NAMALWA (cell line): ENCODE data around the gene ZNF821.
"Not testable (repeated sequence)": the region's sequence is repeated elsewhere in the genome, so short reads cannot be mapped to it uniquely, and the experiment has no call there.

Experiments used
- DNase-seq: peaks from one replicate; pipeline ENCODE4 v3.0.0-alpha.2; 2015; ENCODE audit warnings: low spot score

ZNF821 gene

DNA sequence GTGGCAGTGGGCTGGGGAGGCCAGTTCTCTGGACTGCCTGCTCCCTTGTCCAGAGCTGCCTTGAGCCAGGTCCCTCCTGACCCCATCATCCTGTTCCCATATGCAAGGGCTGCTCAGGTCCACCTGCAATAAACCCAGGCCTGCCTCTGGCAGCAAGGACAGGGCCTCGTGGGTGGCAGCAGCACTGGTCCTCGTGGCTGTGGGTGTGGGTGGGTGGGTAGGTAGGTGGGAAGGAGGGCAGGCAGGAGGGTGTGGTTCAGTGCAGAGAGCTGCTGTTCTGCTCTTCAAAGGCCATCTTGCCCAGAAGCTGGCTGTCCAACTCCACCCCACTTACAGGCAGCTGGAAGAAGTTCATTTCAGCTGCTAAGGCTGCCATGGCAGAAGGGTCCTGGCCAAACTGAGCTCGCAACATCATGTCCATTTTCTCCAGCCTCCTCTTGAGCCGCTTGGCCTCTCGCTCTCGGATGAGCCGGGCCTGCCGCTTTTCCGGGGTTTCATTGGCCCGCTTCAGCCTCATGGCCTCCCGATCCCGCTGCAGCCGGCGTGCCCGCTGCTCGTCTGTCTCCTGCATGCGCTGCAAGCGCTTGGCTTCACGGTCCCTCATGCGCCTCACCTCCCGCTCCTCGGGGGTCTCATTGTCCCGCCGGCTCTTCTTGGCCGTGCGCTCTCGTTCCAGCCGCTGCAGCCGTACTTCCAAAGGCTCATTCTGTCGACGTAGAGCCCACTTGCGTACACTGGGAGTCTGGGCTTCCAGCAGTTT lies 24.0 kb downstream of the ZNF821 start:
- no peak for DNase-seq

- DNase-seq, result no peak
Measured at GRCh38 chr16:71855937-71856662, 27.9 kb downstream of the ZNF821 start.

DNA sequence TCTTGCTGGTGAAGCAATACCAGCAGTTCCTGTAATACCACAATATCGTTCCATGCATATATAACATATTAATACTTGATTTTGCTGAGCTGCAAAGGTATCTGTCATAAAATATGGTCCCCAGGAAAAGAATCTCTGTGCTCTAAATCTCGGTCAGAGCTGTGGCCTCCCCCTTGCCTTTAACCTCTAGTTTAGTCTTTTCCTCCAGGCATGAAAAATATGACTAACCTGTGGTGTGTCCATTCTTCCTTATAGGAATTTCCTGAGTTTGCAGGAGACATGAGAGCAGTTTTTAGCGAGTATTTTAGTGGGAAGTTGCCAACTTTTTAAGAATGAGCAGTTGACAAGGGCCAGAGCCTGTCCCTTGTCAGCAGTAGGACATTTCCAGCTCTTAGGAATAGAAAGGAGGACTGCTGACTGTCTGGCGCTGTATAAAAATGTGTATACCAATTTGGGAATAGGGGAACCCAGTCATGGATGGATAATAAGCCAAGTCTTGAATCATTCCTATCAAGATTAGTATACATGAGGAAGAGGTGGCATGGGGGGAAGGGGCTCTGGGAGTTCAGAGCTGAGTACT lies 29.5 kb downstream of the ZNF821 start:
- no peak for DNase-seq

DNA sequence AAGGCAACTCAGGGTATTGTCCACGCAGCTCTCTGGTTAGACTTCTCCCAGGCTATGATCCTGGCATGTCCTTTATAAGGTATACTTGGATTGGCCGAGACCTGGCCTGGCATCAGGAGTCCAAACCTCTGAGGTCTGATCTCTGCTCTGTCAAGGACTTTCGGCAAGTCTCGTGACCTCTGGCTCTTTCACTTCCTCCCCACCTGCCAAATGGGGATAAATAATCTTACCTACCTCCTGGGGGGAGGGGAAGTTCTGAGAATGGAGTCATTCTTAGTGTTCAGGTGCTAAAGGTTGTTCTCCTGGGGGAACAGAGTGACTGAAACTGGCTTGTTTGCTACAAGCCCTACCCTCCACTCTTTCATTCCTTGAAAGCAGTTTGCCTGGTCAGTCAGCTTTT lies 30.6 kb downstream of the ZNF821 start:
- DNase-seq, result peak; percentile 48

DNA sequence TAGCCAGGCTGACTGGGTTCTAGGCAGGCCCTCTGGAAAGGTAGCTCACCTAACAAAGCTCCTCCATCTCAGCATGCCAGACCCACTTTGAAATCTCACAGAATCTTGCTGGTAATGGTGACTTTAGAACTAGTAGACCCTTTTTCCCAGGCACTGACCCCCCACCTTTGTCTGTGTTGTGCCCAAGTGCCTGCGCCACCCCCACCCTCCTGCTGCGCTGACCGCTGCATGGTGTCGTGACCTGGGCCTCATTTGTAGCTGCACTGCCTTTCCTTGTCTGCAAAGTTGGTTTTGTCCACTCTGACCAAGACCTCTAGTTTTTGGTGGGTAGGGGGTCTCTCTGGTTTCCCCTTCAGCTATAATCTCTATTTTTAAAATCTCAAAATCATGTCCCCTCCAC lies 31.4 kb downstream of the ZNF821 start:
- no peak for DNase-seq

- DNase-seq, result no peak
Measured at GRCh38 chr16:71852158-71852557, 31.8 kb downstream of the ZNF821 start.

- DNase-seq, result no peak
Measured at GRCh38 chr16:71851746-71852145, 32.2 kb downstream of the ZNF821 start.

GRCh38 chr16:71848622-71849021 lies 35.4 kb downstream of the ZNF821 start:
- no peak for DNase-seq

DNA sequence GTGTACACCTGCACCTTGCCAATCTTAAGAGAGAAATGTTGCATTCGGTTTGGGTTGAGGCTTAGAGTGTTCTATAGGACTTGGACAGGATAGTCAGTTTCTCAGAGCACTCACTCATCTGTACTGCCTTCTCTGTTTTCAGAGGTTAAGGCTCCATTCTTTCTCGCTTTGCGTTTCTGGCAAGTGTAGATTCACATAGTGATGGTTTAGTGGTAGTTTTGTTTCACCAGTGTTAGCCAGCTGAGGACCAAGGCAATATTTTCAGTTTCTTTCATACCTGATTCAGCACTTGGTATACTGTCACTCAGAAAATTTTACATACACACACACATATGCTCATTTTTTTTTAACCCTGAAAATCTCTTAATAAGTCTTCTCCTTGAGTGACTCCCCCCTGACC lies 36.9 kb downstream of the ZNF821 start:
- DNase-seq, result no peak

DNA sequence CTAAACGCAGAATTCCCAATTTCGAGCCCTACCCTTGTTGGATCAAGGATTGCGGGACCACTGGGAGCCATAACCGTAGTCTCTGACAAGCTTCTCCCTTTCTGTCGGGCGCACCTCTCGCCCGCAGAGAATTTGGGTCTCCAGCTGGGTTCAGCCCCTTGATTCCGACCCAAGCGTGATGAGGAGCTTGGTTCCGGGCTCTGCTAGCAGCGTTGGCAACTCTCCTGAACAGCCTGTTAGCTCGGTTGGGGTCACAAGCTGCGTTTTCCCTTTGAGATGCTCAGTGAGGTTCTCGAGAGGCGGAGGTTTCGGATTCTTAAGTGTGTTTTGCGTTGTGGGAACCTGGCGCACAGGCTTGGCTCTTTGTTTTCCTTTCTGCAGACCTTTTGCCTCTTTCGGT lies 37.6 kb downstream of the ZNF821 start:
- DNase-seq, result peak; percentile 26

DNA sequence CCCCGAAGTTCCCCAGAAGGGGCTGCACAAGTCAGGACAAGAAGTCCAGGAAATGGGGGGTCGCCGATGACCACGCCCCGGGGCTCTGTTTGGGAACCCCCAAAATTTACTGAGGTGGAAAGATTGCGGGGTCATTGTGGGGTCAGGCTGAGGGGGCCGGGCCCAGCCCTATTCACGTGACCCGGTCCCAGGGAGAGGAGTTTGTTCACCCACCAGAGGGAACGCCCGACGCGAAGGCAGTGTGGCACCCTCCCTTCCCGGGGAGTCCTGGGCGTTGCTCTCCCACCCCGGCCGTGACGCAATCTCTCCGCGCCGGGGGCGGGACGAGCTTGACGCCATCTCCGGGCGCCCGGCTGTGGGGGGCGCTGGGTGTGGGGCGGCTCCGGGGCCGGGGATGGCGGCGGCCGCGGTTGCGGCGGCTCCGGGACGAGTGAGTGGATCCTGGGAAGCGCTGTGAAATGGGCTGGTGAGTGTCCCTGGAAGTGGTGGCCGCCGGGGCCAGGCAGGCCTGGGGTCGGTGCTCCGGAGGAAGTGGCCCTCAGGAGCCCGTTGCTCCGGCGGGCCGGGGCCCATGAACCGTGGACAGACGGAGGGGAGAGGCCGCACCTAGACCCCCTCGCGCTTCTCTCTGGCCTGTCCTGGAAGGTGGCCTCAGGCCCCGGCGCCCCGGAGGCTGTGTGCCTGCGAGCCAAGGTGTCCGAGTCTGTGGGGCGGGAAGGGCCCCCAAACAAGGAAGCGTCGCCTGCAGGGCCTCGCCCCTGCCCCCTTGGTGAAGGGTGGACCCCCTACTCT lies 38.1 kb downstream of the ZNF821 start, which contains the start of gene ATXN1L:
Gene ATXN1L, plus strand, starts transcription at position 338 of the 792 bp plus-strand sequence. CDS start 3,765 bp downstream, outside the sequence.
- DNase-seq, result peak; percentile 94

- DNase-seq, result no peak
Measured at GRCh38 chr16:71843572-71843971, 40.4 kb downstream of the ZNF821 start.

- DNase-seq, result no peak
Measured at GRCh38 chr16:71840052-71840451, 43.9 kb downstream of the ZNF821 start.

GRCh38 chr16:71837150-71837549 lies 46.8 kb downstream of the ZNF821 start:
- DNase-seq, result no peak

DNA sequence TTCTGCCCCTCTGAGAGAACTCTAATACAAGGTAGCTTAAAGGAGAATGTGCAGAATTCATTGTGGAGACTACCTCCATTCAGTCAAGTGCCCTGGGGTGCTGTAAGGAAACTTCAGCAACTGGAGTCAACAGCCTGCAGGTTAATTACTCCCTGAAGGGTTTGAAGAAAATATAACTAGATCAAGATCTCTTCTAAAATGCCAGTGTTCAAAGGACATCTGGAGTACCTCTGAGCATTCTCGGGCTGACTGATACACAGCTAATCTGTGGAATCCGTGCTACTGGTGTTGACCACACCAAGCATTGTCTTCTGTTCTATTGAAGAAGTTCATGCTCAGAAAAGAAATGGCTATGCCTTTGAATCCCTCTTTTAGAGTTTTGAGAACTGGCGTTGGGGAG lies 49.7 kb downstream of the ZNF821 start:
- no peak for DNase-seq

DNA sequence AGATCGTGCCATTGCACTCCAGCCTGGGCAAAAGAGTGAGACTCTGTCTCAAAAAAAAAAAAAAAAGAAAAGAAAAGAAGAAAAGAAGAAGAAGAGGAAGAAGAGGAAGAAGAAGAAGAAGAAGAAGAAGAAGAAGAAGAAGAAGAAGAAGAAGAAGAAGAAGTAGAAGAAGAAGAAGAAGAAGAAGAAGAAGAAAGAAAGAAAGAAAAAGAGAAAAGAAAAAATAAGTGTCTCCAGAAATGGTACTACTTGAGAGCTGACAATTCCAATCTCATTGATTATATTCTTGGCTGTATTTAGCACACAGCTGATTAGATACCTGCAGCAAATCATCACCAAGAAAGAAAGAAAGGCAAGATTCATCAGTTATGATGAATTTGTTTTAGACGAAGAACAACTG lies 51.9 kb downstream of the ZNF821 start:
- DNase-seq, result not testable (repeated sequence)

DNA sequence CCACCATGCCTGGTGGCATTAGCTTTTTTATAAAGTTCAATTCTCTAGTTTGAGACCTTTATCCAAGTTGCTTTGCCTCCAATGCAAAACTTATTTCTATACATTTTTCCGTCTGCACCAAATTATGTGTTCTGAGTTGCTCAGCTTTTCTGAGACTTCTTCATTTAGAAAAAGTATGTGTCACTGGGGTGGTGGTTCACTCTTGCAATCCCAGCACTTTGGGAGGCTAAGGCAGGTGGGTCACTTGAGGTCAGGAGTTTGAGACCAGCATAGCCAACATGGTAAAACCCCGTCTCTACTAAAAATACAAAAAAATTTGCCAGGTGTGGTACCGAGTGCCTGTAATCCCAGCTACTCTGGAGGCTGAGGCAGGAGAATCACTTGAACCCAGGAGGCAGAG lies 52.3 kb downstream of the ZNF821 start:
- DNase-seq, result not testable (repeated sequence)

- no peak for DNase-seq
Measured at GRCh38 chr16:71830359-71830758, 53.6 kb downstream of the ZNF821 start.

DNA sequence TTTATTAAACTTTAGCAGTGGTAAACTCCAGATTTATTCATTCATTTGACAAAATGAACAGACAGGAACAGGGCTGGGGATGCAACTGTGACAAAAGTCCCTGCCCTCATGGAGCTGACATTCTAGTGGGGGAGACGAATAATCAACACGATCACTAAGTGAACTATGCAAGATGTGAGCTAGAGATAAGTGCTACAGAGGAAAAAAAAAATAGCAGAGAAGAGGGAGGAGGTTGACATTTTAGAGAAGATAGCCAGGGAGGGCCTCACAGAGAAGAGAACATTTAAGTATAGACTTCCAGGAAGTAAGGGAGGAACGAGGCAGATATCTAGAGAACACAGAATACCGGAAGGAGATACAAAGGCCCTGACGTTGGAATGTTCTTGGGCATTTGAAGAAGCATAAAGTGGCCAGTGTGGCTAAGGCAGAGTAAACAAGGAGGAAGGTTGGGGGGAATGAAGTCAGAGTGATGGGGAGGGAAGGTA lies 57.4 kb downstream of the ZNF821 start:
- no peak for DNase-seq

GRCh38 chr16:71817155-71817500 lies 66.9 kb downstream of the ZNF821 start:
- not testable (repeated sequence) for DNase-seq

GRCh38 chr16:71811261-71811803 lies 72.7 kb downstream of the ZNF821 start:
- DNase-seq, result no peak

DNA sequence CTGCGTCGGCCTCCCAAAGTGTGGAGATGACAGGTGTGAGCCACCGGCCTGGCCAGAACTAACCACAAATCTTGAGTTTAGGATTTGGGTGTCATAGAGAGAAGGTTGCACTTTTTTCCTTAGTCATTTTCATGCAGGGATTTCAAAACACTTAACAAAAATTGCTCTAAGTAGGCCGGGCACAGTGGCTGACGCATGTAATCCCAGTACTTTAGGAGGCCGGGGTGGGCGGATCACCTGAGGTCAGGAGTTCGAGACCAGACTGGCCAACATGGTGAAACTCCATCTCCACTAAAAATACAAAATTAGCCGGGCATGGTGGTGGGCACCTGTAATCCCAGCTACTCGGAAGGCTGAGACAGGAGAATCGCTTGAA lies 73.8 kb downstream of the ZNF821 start:
- DNase-seq, result not testable (repeated sequence)
